ENCODE measurements around the gene VCAN.

DNA sequence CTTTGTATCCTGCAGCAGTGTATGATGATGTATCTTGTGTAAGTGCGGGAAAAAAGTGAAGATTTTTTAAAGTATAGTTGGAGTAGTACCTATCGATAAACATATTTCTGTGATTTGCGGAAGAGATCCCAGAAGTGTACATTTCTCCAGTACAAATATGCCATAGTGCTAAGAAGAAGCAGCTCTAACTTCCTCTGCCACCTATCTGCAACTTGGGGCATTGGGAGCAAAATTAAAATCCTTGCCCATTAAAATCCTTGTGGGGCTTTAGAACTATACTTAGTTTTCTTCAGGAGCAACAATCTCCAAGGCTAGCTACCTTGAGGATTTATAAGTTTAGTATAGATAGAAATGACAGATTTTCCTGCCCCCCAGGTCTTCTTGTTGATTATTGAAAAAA is 123.7 kb downstream of the VCAN start:
- TF ChIP-seq, protein P1, sequence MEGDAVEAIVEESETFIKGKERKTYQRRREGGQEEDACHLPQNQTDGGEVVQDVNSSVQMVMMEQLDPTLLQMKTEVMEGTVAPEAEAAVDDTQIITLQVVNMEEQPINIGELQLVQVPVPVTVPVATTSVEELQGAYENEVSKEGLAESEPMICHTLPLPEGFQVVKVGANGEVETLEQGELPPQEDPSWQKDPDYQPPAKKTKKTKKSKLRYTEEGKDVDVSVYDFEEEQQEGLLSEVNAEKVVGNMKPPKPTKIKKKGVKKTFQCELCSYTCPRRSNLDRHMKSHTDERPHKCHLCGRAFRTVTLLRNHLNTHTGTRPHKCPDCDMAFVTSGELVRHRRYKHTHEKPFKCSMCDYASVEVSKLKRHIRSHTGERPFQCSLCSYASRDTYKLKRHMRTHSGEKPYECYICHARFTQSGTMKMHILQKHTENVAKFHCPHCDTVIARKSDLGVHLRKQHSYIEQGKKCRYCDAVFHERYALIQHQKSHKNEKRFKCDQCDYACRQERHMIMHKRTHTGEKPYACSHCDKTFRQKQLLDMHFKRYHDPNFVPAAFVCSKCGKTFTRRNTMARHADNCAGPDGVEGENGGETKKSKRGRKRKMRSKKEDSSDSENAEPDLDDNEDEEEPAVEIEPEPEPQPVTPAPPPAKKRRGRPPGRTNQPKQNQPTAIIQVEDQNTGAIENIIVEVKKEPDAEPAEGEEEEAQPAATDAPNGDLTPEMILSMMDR (IDR thresholded peaks at IDR 0.05 in 8 of 11, conservative IDR thresholded peaks at IDR 0.05 in 3 of 11), result no peak
- TF ChIP-seq POLR2A (IDR thresholded peaks at IDR 0.05) (no peak), POLR2AphosphoS5 (IDR thresholded peaks at IDR 0.05) (no peak)

Data from spleen (tissue), 7 donors.